GM10248 (cell line): ENCODE data around the gene GLIPR2.

Experiments
- CTCF ChIA-PET: fragments of 300-600 bp; sonication (Branson Sonifier 250); formaldehyde crosslinking; extraction: SDS; loops from one replicate; lab custom pipeline; 2021; ENCODE audit warnings: antibody characterized with exemption; lab: Yijun Ruan, JAX
- POLR2A ChIA-PET: fragments of 350-650 bp; sonication (Branson Sonifier 250); formaldehyde crosslinking; extraction: SDS; loops from one replicate; lab custom pipeline; 2020; ENCODE audit warnings: antibody characterized with exemption; lab: Yijun Ruan, JAX
- DNase-seq: peaks from one replicate; pipeline ENCODE4 v3.0.0; 2012; ENCODE audit errors: extremely low spot score
- CTCF ChIP-seq: IDR thresholded peaks from 2 replicates; pipeline ENCODE4 v1.5.1; 2012; ENCODE audit warnings: mild to moderate bottlenecking, low read depth; ENCODE audit errors: extremely low read depth, missing control alignments, control extremely low read depth

The GLIPR2 gene

GRCh38 chr9:36189976-36190375 lies 53.4 kb downstream of the GLIPR2 start:
- no peak for DNase-seq
- CTCF ChIA-PET = interaction anchor here (0.7 to 5.5 kb wide), 27 partner anchors 9 to 1222 kb away, joined by 3 to 44 read pairs (median 5); partner anchors contain the start of gene CCIN
- TF ChIP-seq CTCF = no peak
- POLR2A ChIA-PET = interaction anchor here (0.5 to 1.8 kb wide), 9 partner anchors 16 to 437 kb away, joined by 3 to 8 read pairs (median 4); partner anchors contain the start of gene GNE

GRCh38 chr9:36190388-36191289 lies 54.1 kb downstream of the GLIPR2 start, which contains the start of gene CLTA:
Gene CLTA (plus strand): TSS chr9:36190921. CDS start chr9:36191057, 136 bp downstream.
- peak; percentile 39 for TF ChIP-seq CTCF
- CTCF ChIA-PET = interaction anchor here (0.6 to 5.5 kb wide), 29 partner anchors 9 to 1221 kb away, joined by 3 to 44 read pairs (median 3); no protein-coding TSS in a partner anchor
- peak; percentile 99 for DNase-seq
- POLR2A ChIA-PET = interaction anchor here (0.5 to 1.8 kb wide), 8 partner anchors 16 to 436 kb away, joined by 3 to 8 read pairs (median 4); partner anchors contain the start of gene GNE

- CTCF ChIA-PET = interaction anchor here (0.6 to 5.5 kb wide), 24 partner anchors 8 to 215 kb away, joined by 3 to 44 read pairs (median 4); no protein-coding TSS in a partner anchor
- POLR2A ChIA-PET = interaction anchor here (1.8 kb wide), 1 partner anchor 15 kb away, joined by 8 read pairs; no protein-coding TSS in a partner anchor
- DNase-seq = no peak
- TF ChIP-seq CTCF = no peak
These were observed 54.7 kb downstream of the GLIPR2 start for GRCh38 chr9:36191290-36191645.

GRCh38 chr9:36191686-36192085 lies 55.2 kb downstream of the GLIPR2 start:
- TF ChIP-seq CTCF = no peak
- no peak for DNase-seq
- ChIA-PET POLR2A (no interaction called here), CTCF (interaction anchor here (0.8 to 5.5 kb wide), 9 partner anchors 11 to 138 kb away, joined by 3 to 44 read pairs (median 6); no protein-coding TSS in a partner anchor)

- ChIA-PET POLR2A (no interaction called here), CTCF (interaction anchor here (0.8 to 5.5 kb wide), 6 partner anchors 11 to 137 kb away, joined by 3 to 44 read pairs (median 28); no protein-coding TSS in a partner anchor)
- DNase-seq = no peak
- no peak for TF ChIP-seq CTCF
These were observed 55.7 kb downstream of the GLIPR2 start for GRCh38 chr9:36192196-36192595.

DNA sequence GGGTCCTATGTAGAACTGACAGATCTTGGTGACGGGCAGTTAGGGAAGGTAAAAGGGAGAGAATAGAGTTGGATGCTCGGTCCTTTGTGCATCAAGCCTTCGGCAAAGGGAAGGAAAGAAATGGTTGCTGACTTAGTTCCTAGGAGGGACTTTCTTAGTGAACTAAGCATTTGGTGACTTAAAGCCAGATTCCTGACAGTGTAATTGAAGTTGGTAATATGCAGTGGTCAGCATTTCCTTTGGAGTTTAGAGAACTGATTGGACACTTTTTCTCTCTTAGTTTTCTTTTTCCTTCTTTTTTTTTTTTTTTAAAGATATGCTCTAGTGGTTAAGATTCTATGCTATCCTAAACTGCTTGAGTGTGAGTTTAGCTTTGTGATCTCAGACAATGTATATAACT lies 56.5 kb downstream of the GLIPR2 start:
- no peak for DNase-seq
- POLR2A ChIA-PET = interaction anchor here (0.7 kb wide), 1 partner anchor 19 kb away, joined by 3 read pairs; no protein-coding TSS in a partner anchor
- TF ChIP-seq CTCF = no peak
- CTCF ChIA-PET = interaction anchor here (1.4 to 5.5 kb wide), 3 partner anchors 10 to 91 kb away, joined by 3 to 44 read pairs (median 37); no protein-coding TSS in a partner anchor
